ENCODE data around the gene PLCB1.
"Not testable (repeated sequence)": the region's sequence is repeated elsewhere in the genome, so short reads cannot be mapped to it uniquely, and the experiment has no call there.

DNA sequence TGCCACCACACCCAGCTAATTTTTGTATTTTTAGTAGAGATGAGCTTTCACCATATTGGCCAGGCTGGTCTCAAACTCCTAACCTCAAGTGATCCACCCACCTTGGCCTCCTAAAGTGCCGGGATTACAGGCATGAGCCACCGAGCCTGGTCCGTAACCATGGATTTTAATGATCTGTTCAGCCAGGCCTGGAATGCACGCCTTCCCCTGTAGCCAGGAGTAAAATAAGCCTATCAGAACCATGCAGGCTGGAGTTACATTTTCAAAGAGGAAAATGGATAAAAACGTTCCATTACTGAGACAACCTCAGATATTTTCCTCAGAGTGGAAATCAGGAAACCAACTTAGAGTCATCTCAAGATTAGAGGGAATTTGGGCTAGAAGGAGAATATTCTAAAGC lies 304.9 kb downstream of the PLCB1 start:
- TF ChIP-seq, protein P1, sequence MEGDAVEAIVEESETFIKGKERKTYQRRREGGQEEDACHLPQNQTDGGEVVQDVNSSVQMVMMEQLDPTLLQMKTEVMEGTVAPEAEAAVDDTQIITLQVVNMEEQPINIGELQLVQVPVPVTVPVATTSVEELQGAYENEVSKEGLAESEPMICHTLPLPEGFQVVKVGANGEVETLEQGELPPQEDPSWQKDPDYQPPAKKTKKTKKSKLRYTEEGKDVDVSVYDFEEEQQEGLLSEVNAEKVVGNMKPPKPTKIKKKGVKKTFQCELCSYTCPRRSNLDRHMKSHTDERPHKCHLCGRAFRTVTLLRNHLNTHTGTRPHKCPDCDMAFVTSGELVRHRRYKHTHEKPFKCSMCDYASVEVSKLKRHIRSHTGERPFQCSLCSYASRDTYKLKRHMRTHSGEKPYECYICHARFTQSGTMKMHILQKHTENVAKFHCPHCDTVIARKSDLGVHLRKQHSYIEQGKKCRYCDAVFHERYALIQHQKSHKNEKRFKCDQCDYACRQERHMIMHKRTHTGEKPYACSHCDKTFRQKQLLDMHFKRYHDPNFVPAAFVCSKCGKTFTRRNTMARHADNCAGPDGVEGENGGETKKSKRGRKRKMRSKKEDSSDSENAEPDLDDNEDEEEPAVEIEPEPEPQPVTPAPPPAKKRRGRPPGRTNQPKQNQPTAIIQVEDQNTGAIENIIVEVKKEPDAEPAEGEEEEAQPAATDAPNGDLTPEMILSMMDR (IDR thresholded peaks at IDR 0.05; ENCODE audit: low read depth, low read length, poor library complexity, severe bottlenecking) = not testable (repeated sequence)
- TF ChIP-seq EZH2phosphoT487 (IDR thresholded peaks at IDR 0.05; ENCODE audit: borderline replicate concordance, low read length) = not testable (repeated sequence)
